Glomerular visceral epithelial cell (primary cell): Measurements from ENCODE around the gene PCYT1A.

Experiments used
- DNase-seq: peaks from one replicate; pipeline ENCODE4 v3.0.0-alpha.2; 2016; ENCODE audit errors: extremely low spot score

PCYT1A gene

DNA sequence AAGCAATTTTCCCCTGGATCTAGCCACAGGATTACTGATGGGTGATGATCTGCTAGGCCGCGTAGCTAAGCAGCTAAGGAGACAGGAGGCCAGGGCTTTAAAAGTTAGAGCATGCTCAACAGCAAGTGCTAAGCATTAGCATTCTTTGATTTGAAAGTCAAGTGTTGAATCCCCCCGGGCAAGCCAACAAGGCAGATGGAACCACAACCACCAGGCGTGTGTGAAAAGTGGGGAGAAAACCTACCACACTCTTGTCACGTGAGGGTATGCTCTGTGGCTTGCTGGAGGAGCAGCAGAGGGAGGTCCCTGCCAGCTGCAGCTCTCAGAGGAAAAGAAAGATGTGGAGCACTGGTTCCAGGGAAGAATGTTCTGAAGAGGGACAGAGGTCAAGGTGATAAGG lies 50.3 kb downstream of the PCYT1A start:
- DNase-seq, result no peak

DNA sequence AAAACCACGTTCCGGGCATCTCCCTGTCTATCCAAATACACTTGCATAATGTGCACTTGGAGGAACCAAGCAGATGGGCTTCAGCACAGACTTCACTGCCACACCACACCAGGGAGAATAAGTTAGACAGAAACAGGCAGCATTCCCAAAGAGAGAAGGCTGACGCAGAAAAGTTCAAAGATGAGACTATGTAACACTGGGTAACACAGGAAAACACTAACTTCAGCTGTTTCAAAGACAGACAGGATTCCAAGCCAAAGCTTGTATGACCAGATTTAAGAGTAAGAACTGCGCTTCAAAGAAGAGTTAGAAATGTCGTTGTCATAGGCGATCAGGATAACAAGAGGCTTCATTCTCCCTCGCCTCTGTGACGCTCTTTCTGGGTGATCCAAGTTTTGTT lies 51.3 kb downstream of the PCYT1A start:
- DNase-seq, result no peak

DNA sequence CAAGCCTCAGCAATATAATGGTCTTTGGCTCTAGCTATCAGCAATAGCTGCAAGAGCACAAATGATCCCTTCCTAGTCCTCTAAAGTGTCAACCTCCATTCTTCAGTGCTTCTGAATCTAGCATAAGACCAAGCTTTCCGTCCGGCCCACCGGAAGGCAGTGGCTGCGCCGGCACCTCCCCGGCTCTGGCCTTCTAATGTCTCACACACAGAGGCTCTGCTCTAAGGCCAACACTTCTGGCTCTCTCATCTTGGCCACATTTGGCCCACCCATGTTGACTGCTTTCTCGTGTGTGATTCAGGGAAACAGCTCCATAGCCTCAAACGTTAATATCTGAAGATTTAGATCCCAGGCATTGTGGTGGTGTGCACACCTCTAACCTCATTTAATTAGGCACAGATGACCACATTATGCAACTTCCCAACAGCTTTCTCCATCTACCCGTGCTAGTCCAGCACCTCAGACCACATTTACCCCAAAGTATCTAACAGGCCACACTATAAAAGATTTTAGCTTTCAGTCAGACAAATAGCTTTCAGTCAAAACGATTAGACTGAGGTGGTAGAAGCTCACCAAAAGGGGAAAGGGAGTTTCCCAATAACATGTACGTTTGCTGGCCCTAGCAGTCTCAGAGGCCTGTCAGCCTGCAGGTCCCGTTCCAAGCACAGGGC lies 51.9 kb downstream of the PCYT1A start:
- DNase-seq, result no peak

DNA sequence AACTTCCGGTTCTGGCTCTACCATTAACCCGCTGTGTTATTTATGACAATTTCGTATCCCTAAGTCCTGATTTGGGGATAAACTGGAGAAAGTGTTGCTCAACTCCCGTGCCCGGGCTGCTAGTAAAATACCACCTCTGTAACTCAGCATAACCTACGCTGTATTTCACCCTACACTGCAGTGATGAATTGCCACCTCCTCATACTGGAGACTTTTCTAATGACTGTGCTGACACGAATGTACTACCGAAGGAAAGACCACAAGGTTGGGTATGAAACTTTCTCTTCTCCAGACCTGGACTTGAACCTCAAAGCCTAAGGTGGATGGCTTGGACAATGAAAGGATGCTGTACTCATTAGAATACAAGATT lies 54.7 kb downstream of the PCYT1A start:
- DNase-seq, result no peak

DNA sequence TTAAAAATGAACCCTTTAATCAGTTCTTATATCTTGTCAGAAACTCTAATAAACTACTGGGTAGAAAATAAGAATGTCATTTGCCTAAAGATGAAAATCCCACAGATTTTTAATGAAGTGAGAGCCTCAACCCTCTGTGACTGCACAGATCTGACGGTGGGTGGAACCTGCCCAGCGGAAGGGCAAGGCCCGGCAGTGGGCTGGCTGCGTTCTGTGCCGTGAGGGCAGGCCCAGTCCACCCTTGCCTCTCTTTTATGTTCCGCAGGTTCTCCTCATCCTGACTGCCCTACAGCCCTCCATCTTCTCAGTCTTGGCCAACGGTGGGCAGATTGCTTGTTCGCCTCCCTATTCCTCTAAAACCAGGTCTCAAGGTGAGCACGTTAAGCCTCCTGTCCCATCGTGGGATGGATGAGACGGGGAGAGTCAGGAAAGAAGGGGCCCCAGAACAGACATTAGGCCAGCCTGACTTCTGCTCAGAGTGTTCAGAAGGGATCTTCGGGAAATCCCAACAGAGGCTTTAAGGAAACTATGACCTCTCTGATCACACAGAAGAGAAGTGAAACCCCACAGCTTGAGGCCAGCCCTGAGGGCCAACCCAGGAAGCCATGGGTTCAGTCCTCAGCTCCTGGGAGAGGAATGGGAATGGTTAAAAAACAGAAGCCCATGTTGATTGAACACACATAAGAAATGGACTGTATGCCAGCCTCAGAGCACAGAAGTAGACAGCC lies 55.2 kb downstream of the PCYT1A start:
- DNase-seq, result no peak

DNA sequence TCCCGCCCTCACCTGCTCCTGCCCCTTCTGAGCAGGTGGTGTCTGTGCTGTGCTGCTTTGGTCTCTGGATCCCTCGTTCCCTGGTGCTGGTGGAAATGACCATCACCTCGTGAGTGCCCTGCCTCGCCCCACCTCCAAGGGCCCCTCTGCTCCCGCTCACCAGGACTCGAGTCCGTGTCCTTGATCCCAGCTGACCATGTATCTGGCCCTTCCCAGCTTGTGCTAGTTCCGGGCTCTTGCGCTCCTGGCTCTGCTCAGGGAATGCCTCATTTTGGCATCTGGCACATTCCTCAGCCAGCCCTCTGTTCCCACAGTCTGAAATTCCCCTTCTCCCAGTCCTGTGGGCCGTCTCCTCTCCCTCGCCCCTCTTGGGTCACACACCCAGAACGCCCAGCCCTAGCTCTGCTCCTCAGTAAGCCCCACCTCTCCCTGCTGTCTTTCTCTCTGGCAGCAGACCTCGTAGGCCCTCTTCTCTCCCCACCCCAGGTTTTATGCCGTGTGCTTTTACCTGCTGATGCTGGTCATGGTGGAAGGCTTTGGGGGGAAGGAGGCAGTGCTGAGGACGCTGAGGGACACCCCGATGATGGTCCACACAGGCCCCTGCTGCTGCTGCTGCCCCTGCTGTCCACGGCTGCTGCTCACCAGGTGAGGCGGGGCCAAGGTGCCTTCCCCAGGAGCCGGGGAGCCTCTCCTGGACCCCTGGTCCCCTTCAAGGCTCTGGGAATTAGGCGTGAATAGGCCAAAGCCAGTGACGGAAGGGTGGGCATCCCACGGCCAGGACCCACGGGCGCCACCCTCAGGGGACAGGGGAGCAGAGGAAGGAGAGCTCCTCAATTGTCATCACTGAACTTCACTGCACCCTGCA lies 59.7 kb downstream of the PCYT1A start:
- no peak for DNase-seq

DNA sequence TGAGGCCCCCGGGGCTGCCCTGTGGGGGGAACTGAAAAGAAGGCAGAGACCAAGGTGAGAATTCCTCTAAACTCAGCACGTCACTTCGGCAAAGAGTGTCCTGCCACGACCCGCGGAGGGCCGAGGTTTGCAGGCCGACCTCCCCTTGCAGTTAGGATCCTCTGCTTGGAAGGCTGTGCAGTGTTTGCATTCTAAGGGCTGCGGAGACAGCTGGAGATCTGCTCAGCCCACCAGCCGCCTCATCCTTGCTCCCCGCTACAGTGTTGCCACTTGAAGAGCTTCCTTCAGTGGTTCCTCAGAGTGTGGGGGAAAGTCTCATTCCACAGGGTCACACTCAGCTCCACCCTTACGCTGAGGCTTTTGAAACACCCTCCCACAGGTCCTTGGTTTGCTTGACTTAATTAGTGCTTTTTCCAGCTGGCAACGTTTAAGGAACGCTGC lies 60.4 kb downstream of the PCYT1A start:
- no peak for DNase-seq

DNA sequence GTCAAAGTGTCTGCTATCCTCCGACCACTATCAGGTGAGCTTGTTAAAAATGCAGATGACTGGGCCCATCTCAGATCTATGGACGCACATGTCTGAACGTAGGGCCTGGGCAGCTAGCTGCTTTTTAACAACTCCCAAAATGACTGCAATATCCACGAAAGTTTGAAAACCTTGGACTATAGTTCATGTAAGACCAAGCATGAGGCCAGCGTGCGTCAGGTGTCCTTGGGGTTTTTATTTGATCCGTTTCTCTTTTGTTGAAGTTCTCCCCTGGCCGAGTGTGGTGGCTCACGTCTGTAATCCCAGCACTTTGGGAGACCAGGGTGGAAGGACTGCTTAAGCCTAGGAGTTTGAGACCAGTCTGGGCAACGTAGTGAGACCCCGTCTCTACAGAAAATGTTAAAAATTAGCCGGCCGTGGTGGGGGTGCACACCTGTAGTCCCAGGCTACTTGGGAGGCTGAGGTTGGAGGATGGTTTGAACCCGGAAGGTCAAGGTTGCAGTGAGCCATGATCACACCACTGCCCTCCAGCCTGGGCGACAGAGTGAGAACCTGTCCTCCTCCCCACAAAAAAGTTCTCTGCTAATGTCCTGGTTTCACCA lies 61.7 kb downstream of the PCYT1A start:
- DNase-seq, result no peak

DNA sequence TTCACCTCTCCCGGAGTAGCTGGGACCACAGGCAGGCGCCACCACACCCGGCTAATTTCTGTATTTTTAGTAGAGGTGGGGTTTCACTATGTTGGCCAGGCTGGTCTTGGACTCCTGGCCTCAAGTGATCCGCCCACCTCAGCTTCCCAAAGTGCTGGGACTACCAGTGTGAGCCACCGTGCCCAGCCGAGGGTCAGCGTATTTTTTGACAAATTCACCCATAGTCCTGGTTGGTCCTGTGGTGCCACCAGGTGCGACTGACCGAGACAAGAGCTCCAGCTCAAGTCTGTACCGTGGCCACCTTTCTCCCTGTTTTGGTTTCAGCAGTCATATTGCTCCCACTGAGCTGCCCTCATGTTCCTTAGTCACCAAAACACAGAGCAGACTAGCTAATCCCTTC lies 62.4 kb downstream of the PCYT1A start:
- no peak for DNase-seq

DNA sequence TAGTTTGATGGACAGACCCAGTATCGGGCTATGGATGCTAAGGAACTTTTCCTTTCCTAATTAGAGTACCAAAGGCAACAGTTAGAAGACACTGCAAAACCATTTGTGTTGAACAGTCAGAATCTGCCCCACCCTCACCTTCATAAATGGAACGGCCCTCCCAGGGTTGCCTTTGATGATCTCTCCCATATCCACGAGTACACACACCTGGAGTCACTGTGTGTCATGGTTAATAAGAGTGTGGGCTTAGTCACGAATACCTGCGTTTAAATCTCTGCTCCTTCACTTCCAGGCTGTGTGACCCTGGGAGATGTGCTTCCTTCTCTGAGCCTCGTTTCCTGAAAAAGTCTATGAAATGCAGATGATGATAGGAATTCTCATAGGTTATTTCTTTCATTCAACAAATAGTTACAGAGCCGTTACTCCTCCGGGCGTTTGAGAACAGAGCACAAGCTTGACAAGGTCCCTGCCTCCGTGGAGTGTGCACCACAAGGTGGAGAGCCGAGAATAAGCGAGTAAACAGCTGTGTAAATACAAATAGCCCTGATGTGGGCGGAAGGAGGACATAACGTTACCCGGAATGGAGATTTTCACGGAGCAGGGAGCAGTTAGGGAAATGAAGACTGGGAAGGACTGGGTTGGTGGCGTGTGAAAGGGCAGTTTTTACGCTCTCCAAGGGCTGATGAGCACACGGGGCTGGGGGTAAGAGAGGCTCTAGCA lies 64.5 kb downstream of the PCYT1A start:
- no peak for DNase-seq

DNA sequence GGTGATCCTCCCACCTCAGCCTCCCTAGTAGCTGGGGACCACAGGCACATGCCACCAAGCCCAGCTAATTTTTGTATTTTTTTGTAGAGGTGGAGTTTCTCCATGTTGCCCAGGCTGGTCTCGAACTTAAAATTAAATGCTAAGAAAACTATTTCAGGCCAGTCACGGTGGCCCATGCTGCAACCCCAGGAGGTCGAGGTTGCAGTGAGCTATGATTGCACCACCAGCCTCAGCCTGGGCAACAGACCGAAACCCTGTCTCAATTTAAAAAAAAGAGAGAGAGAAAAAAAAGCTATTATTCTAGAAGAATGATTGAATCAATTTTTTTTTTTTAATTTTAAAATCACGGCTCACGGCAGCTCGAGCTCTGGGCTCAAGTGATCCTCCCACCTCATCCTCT lies 66.5 kb downstream of the PCYT1A start:
- no peak for DNase-seq

DNA sequence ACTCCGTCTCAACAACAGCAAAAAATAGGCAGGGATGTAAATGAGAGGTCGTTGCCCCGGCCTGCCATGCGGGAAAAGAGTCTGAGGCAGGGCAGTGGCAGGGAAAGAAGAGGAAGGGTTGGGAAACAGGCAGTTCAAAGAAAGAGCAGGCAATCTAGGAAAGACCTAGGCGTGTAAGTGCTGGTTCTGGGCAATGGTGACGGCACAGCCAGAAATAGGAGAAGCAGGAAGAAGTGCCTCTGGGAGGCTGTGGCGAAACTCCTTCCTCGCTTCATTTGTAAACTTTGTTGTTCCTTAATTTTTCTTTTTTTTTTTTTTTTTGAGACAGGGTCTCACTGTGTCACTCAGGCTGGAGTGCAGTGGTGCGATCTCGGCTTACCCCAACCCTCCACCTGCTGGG lies 66.9 kb downstream of the PCYT1A start:
- no peak for DNase-seq

DNA sequence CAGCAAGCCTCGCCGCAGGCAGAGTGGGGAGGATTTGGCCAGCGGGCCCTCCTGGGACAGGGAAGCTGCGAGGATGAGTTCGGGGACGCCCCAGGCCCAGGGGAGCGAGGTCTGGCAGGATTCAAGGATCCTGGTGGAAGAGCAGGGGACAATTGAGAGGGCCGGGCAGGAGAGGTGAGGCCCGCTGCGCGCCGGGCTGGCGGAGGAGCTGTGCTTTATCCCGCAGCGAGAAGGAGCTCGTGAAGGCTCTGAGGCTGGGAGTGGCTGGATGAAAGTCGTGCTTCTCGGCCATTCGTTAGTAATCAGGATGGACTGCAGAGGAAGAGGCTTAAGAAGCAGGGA lies 67.6 kb downstream of the PCYT1A start:
- DNase-seq, result no peak

DNA sequence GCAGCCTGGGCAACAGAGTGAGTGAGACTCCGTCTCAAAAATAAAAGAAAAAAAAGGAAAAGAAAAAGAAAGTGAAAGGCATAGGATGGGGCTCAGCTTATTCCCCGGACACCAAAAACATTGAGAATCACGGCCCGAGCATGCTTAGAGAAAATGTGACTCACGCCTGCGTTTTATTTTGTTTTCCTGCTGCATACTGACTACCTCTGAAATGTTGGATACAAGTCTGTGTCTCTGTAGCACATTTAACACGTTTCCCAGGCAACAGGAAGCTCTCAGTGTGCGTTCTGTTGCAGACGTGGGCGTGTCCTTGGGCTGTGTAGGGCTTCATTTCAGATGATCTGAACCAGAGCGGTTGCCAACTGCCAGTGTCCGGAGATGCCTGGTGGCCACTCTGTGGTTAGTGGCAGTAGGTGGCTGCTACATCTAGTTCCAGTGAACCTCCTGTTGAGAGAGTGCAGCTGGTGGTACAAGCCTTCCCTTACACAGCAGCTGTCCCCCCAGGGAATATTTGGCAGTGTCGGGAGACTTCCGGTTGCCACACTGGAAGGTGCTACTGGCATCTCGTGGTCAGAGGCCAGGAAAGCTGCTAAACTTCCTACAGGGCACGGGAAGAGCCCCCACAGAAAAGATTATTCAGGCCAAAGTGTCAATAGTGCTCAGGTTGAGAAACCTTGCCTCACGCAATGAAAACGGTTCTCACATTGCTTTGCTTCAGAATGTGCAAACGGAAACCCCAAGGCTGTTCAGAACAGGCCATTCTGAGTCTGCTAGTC lies 68.1 kb downstream of the PCYT1A start:
- DNase-seq, result no peak

DNA sequence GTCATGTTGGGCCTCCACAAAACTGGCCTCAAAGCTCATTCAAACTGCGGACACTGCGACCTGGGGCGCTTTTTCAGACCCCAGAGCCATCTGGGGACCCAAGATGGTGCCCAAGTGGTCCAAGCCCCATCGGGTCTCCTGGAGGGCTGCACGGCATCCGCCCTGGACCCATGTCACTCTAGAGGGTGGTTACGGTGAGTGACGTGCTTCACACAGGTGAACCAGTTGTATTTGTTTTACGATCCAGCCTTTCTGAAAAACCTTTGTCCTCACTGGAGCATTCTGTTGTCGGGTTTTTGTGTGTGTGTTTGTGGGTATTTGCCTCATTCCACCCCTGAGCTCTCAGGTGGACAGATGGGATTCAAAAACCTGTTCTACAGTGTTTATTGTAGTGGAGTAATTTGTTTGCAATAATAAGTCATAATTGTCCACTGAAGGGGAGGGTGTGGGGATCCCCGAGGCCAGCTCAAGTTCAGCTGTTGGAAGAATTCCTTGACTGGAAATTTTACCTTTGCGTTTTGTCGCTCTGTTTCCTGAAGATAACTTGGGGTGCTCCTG lies 69.3 kb downstream of the PCYT1A start:
- no peak for DNase-seq

DNA sequence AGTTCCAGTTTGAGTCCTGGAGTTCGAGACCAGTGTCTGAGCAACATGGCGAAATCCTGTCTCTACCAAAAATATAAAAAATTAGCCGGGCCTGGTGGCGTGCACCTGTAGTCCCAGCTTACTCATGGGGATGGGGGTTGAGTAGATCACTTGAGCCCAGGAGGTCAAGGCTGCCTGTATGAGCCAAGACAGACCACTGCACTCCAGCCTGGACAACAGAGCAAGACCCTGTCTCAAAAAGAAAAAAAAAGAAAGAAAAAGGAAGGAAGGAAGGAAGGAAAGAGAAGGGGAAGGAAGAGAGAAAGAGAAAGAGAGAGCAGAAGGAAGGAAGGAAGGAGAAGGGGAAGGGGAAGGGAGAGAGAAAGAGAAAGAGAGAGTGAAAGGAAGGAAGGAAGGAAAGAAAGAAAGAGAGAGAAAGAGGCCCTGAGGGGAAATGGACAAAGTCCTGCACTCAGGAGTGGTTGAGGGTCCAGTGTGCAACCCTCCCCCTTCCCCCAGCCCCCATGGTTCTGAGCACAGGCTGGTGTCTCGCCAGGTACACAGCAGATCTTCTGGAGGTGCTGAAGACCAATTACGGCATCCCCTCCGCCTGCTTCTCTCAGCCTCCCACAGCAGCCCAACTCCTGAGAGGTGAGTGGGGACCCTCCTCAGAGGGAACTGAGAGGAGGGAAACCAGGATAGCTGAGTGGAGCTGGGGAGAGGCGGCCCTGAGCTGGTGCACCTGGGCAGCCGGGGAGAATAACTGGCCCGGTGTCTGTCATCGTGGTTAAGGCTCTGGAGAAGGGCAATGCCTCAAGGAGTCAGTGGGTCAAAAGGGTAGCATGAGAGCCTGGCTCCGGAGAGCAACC lies 70.0 kb downstream of the PCYT1A start:
- no peak for DNase-seq

DNA sequence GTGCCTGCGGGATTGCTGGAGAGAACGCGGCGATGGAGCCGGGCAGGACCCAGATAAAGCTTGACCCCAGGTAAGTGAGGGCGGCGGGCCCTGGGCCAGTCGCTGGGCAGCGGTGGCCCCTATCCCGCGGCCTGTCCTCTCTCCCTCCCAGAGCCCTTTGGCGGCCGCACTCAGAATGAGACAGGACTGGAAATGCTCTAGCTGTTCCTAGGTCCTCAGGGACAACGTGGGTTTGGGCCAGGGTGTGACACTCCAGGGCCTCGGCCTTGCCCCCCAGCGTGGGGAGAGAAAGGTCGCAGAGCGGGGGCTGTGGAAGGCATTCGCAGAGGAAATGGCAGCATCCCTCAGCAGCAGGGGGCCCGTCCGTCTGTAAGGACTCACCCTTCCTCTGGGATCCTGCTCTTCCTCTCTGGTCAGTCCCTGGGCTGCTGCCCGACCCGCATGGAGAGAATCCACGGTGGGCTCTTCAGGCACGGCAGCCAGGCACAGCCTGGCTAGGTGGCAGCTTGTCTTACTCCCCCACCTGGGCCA lies 70.8 kb downstream of the PCYT1A start:
- DNase-seq, result no peak

DNA sequence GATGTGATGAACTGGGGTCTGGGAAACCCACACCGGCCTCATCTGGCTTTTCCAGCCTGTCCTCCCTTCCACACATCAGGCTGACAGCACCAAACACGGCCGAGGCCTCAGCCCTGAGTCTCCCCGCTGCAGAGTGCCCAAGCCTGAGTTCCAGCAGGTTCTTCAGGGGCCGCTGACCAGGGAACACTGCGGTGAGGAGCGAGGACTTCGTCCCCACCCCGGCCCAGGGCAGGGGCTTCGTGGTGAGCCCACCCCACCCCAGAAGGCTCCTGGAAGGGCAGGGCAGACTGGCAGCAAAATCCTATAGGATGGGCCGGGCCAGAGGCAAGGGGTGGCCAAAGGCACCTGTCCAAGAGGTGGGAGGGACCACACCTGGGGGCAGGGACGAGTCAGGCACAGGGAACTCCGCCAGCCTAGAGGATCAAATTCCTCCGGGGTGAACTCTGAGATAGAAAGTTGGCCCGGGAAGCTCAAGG lies 71.4 kb downstream of the PCYT1A start, which contains the start of gene SLC51A:
SLC51A (plus strand) TSS at position 446 of the 476 bp plus-strand sequence. CDS start 179 bp downstream, outside the sequence.
- DNase-seq, result no peak

DNA sequence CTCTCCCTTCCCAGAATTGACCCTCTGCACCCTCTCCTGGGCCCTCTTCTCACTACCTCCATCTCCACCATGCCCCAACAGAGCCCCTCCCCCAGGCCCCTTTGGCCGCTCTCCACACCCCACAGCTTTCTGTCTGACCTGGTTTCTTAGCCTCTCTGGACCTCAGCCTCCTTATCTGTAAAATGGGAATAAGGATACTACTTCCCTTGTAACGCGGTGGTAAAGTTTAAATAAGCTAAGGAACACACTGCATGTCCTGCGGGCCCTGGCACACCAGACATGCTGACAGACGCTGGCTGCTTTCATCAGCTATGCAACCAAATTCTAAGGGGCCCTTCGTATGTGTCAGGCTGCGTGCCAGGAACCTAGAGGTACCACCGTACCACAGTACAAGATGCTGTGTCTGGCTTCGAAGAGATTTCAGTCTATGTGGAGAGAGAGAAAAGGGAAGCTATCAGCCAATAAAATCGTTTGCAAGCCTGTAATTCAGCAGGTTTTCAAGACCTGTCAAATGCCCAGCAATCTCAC lies 72.0 kb downstream of the PCYT1A start:
- DNase-seq, result no peak
